HFFc6 (cell line): ENCODE results near the gene NRP2. TPM values are rescaled to one million over a fixed set of nuclear protein-coding genes. Genes with fewer than 3 reads are reported as not detected.
A peak's percentile ranks its signal among the peaks of the same experiment; 100 is the strongest.

Experiments
- DNase-seq: peaks from one replicate; pipeline ENCODE4 v3.0.0-alpha.2; 2018
- H3K27ac Mint-ChIP-seq: 2 replicates; pipeline ENCODE4 v1.8.0; 2020; ENCODE audit warnings: mild to moderate bottlenecking, mixed read lengths
- H3K27me3 Mint-ChIP-seq: 2 replicates; pipeline ENCODE4 v1.8.0; 2021; ENCODE audit warnings: mild to moderate bottlenecking, moderate library complexity, mixed read lengths; ENCODE audit not compliant: insufficient read depth
- H3K36me3 Mint-ChIP-seq: 2 replicates; pipeline ENCODE4 v1.8.0; 2021; ENCODE audit warnings: low read depth, mixed read lengths
- H3K4me1 Mint-ChIP-seq: 2 replicates; pipeline ENCODE4 v1.8.0; 2020; ENCODE audit warnings: low read depth, mixed read lengths
- H3K4me3 Mint-ChIP-seq: 2 replicates; pipeline ENCODE4 v1.8.0; 2020; ENCODE audit warnings: mild to moderate bottlenecking, moderate library complexity, mixed read lengths
- H3K9me3 Mint-ChIP-seq: 2 replicates; pipeline ENCODE4 v1.8.0; 2020; ENCODE audit warnings: mild to moderate bottlenecking, mixed read lengths
- total RNA-seq, 6 experiments: library from RNA; stranded (reverse); fragmentation: NEBNext Ultra II Directional; extraction: Animal tissue kit (Norgen Biotek cat#: 25700); gene quantifications; 2 replicates in 1 of 6; 3 replicates in 5 of 6; pipeline ENCODE4 v1.2.3, GENCODE V29; 2021
- TF ChIP-seq, protein P1 (sequence below): fragments of 200-600 bp; sonication (generic); IDR thresholded peaks from 2 replicates; pipeline ENCODE4 v1.5.0; 2021; ENCODE audit warnings: antibody characterized with exemption, mild to moderate bottlenecking

Gene NRP2
- total RNA-seq, 6 experiments from 2014 or later: 11.8 to 25.1 (median 21.4) TPM

DNA sequence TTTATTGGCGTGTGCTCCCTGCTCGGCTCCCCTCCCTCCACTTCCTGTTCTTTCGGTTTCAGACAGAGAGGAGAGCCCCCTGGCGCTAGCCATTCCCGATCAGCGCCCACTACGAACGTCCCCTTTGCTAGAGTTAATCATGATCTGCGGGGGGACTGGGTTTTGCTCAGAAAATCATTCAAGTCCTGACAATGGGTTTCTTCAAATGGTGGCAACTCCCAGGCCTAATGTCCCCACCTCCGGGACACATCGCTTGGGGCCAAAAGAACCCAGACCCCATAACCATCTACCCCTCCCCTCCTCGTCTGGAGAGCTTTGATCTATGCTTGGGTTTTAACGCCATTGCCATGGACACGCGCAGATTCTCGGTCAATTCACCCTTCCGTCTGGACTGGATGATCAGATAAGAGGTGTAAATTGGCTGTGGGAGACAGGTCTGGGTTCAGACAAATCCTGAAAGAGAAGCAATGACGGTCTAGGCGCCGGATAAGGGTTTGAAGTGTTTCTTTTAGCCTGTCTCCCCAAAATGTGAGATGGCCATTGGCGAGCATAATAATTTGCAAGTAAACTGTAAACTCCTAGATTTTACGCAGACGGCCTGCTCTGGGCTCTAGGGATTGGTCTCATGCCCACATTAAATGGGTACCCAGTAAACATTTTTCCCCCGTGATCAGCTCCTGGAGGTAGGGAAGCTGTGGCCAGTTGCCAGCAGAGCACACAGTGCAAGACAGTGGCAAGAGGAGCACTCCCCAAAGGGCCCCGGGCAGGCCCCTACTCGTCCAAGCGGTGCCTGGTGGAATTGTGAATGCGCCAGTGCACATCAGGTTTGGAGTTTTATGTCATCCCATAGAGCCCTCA, 4.7 kb downstream of the NRP2 start:
- no peaks in the 10 kb centered on the region; the same call in 1 of the 2 replicates for H3K27me3 Mint-ChIP-seq
- H3K9me3 Mint-ChIP-seq: no peaks in the 10 kb centered on the region
- H3K36me3 Mint-ChIP-seq: no peaks in the 10 kb centered on the region
- peaks cover 42% of the 10 kb centered on the region for H3K4me1 Mint-ChIP-seq
- H3K4me3 Mint-ChIP-seq: peak overlapping the region; percentile 92
- no peak overlapping the region for H3K27ac Mint-ChIP-seq
- DNase-seq: no peak
- TF ChIP-seq, protein P1, sequence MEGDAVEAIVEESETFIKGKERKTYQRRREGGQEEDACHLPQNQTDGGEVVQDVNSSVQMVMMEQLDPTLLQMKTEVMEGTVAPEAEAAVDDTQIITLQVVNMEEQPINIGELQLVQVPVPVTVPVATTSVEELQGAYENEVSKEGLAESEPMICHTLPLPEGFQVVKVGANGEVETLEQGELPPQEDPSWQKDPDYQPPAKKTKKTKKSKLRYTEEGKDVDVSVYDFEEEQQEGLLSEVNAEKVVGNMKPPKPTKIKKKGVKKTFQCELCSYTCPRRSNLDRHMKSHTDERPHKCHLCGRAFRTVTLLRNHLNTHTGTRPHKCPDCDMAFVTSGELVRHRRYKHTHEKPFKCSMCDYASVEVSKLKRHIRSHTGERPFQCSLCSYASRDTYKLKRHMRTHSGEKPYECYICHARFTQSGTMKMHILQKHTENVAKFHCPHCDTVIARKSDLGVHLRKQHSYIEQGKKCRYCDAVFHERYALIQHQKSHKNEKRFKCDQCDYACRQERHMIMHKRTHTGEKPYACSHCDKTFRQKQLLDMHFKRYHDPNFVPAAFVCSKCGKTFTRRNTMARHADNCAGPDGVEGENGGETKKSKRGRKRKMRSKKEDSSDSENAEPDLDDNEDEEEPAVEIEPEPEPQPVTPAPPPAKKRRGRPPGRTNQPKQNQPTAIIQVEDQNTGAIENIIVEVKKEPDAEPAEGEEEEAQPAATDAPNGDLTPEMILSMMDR: no peak

DNA sequence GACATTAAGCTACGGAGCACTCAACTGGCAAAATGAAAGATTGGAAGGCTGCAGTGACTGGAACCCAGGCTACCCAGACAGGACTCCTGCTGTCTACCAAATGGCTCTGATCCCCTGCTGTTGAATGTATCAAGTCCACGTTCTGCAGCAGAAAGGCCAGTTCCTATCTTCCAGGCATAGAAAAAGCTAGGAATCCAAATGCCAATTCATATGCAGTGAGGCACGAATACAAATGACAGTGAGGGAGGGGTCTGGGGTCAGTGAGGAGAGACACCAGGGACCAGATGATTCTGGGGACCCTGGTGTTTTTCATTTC, 5.3 kb downstream of the NRP2 start:
- H3K9me3 Mint-ChIP-seq: no peaks in the 10 kb centered on the region
- DNase-seq: no peak
- no peak overlapping the region for H3K27ac Mint-ChIP-seq
- no peaks in the 10 kb centered on the region for H3K36me3 Mint-ChIP-seq
- H3K4me1 Mint-ChIP-seq: peaks cover 48% of the 10 kb centered on the region
- no peak overlapping the region for H3K4me3 Mint-ChIP-seq
- TF ChIP-seq, protein P1: no peak
- H3K27me3 Mint-ChIP-seq: no peaks in the 10 kb centered on the region; the same call in 1 of the 2 replicates

DNA sequence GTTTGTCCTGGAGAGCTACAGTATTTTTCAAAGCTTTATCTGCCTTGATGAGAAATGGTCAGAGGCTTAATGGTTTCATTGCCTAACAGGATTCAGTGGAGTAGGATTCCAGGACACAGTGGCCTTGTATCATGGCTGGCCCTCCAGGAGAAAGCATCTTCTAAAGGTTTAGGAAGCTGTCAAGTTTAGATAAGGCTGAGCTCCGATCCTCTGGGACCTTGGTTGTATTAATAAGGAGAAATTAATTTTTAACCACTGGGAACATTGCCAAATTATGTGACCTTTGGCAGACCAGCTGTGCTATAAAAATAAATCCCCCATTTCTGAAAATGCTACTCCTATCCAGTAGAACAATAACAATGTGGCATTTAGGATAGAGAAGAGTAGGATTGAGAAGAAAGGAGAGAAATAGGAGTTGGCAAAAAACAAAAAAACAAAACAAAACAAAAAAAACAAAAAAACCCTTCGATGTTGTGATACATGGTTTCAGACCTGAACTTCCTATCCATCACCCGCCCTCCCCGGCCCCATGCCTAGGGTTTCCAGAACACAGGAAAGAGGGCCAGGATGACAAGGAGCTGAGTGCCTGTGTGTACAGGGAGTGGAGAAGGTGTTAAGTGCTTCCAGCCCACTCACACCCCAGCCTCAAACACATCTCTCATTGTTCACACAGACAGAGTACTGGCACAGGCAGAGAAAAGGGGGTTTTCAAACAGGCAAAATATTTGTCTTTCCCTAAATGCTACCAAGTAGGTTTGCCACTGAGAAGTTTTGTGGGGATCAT, 6.3 kb downstream of the NRP2 start:
- DNase-seq: no peak
- Mint-ChIP-seq H3K27me3 (no peaks in the 10 kb centered on the region; the same call in 1 of the 2 replicates), H3K9me3 (no peaks in the 10 kb centered on the region), H3K36me3 (no peaks in the 10 kb centered on the region), H3K4me3 (no peak overlapping the region), H3K27ac (no peak overlapping the region), H3K4me1 (peaks cover 39% of the 10 kb centered on the region)
- TF ChIP-seq, protein P1: no peak

DNA sequence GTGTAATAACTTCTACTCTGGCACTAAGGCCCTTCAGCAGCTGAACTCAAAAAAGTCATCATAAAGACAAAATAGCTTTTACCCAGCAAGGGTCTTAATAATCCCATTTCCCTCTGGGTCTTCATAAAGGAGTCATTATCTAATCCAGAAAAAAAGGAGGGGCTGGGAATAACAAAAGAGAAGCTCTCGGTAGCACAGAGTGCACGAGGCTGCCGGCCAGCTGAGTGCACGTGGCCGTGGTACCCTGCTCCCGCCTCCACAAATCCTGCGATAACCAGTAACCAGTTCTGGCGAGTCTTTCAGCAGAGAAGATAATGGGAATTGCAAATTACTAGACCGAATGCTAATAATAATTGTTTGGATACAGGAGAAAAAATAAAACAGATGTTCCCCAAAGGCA, 7.5 kb downstream of the NRP2 start:
- Mint-ChIP-seq H3K36me3 (no peaks in the 10 kb centered on the region), H3K4me3 (no peak overlapping the region), H3K9me3 (no peaks in the 10 kb centered on the region), H3K27me3 (no peaks in the 10 kb centered on the region; the same call in 1 of the 2 replicates), H3K27ac (no peak overlapping the region), H3K4me1 (peaks cover 33% of the 10 kb centered on the region)
- DNase-seq: no peak
- TF ChIP-seq, protein P1: no peak

DNA sequence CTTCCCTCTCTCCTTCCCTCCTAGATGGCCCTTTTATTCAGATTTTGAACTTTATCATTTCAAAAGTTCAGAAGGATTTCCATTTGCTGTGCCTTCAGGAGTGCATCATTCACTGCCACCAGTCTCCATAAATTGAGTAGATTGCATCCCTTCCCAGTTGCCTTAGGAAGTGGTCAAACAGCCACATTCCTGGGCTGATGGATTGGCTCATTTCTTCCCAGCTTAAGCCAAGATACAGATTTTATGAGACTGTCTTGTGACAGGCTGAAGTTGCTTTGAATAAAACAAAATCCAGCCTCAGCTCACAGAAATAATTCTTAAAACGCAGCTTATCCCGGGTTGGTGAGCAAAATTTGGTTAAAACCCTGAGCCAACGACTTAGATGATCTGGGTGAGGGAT, 9.8 kb downstream of the NRP2 start:
- peak; percentile 43 for DNase-seq

More for the DNA sequence above, 9.8 kb downstream of the NRP2 start:
- peaks cover 46% of the 10 kb centered on the region for H3K4me1 Mint-ChIP-seq
- no peaks in the 10 kb centered on the region for H3K36me3 Mint-ChIP-seq
- no peaks in the 10 kb centered on the region for H3K9me3 Mint-ChIP-seq
- H3K27me3 Mint-ChIP-seq: no peaks in the 10 kb centered on the region; the same call in 1 of the 2 replicates
- TF ChIP-seq, protein P1: no peak
- H3K4me3 Mint-ChIP-seq: no peak overlapping the region
- peak overlapping the region; percentile 22 for H3K27ac Mint-ChIP-seq
